Frontal cortex (tissue), 4 donors: ENCODE results near the gene KIAA1671. TPM values are rescaled to one million over a fixed set of nuclear protein-coding genes. Genes with fewer than 3 reads are reported as not detected.
"Not testable (repeated sequence)": the region's sequence is repeated elsewhere in the genome, so short reads cannot be mapped to it uniquely, and the experiment has no call there.

Experiments used
- DNase-seq, 2 donors: peaks; one replicate each; pipeline ENCODE4 v3.0.0; 2012; ENCODE audit warnings: low spot score in 2 of 2
- FAIRE-seq: peaks from 2 replicates; lab custom pipeline; 2012; peaks lifted over from hg19 to GRCh38; lab: Jason Lieb, UNC
- small RNA-seq: library from RNA; depleted of rRNA; stranded (forward); fragments of <200 nt; gene quantifications from one replicate; pipeline ENCODE3, GENCODE V24; 2014
- total RNA-seq: library from RNA; depleted of rRNA; stranded (reverse); fragments of >200 nt; gene quantifications from one replicate; pipeline ENCODE4 v1.2.3, GENCODE V29; 2014
- donor health status: control.
- donor health status: control.
- donor health status: control.

The KIAA1671 gene
- total RNA-seq, 1 donor from 2014 or later, result 4.1 TPM

- FAIRE-seq, result no peak
- DNase-seq, result no peak
Observed at GRCh38 chr22:25237503-25237902, 285.0 kb downstream of the KIAA1671 start.

- not testable (repeated sequence) for FAIRE-seq, DNase-seq
Observed at GRCh38 chr22:25238058-25238457, 285.5 kb downstream of the KIAA1671 start.

Small RNA genes lying within 50 kb of the gene (small RNA-seq; reads per million reads assigned to genes)
- not detected for gene Z99916.2

Other genes starting within 250 kb of the KIAA1671 start
- not detected for gene PIWIL3, start 178.0 kb upstream of the KIAA1671 start, total RNA-seq
- gene SGSM1, start 146.5 kb upstream of the KIAA1671 start, total RNA-seq, result 8.6 TPM
- not detected for gene LHFPL7, start 6.0 kb upstream of the KIAA1671 start, total RNA-seq
- gene CRYBB3, start 247.1 kb downstream of the KIAA1671 start, total RNA-seq, result not detected